GM12872 (cell line): ENCODE results near the gene OXSR1.

Experiments used
- CTCF ChIP-seq: IDR thresholded peaks from 3 replicates; pipeline ENCODE4 v1.5.1; 2011; ENCODE audit warnings: low read depth, mild to moderate bottlenecking, low read length, moderate library complexity; ENCODE audit not compliant: insufficient read depth

Gene OXSR1

GRCh38 chr3:38221005-38221404, 55.7 kb downstream of the OXSR1 start:
- TF ChIP-seq CTCF, result no peak

- TF ChIP-seq CTCF, result no peak
Observed at GRCh38 chr3:38222032-38222634, 56.8 kb downstream of the OXSR1 start.

- TF ChIP-seq CTCF, result no peak
Observed at GRCh38 chr3:38224357-38224756, 59.0 kb downstream of the OXSR1 start.

- TF ChIP-seq CTCF, result no peak
Observed at GRCh38 chr3:38226273-38226672, 60.9 kb downstream of the OXSR1 start.

GRCh38 chr3:38227989-38228388, 62.7 kb downstream of the OXSR1 start:
- no peak for TF ChIP-seq CTCF

- no peak for TF ChIP-seq CTCF
Observed at GRCh38 chr3:38229036-38229435, 63.7 kb downstream of the OXSR1 start.

- TF ChIP-seq CTCF, result no peak
Observed at GRCh38 chr3:38232701-38233100, 67.4 kb downstream of the OXSR1 start.
